ENCODE measurements around the gene TTC12.

The TTC12 gene, protein sequence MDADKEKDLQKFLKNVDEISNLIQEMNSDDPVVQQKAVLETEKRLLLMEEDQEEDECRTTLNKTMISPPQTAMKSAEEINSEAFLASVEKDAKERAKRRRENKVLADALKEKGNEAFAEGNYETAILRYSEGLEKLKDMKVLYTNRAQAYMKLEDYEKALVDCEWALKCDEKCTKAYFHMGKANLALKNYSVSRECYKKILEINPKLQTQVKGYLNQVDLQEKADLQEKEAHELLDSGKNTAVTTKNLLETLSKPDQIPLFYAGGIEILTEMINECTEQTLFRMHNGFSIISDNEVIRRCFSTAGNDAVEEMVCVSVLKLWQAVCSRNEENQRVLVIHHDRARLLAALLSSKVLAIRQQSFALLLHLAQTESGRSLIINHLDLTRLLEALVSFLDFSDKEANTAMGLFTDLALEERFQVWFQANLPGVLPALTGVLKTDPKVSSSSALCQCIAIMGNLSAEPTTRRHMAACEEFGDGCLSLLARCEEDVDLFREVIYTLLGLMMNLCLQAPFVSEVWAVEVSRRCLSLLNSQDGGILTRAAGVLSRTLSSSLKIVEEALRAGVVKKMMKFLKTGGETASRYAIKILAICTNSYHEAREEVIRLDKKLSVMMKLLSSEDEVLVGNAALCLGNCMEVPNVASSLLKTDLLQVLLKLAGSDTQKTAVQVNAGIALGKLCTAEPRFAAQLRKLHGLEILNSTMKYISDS

DNA sequence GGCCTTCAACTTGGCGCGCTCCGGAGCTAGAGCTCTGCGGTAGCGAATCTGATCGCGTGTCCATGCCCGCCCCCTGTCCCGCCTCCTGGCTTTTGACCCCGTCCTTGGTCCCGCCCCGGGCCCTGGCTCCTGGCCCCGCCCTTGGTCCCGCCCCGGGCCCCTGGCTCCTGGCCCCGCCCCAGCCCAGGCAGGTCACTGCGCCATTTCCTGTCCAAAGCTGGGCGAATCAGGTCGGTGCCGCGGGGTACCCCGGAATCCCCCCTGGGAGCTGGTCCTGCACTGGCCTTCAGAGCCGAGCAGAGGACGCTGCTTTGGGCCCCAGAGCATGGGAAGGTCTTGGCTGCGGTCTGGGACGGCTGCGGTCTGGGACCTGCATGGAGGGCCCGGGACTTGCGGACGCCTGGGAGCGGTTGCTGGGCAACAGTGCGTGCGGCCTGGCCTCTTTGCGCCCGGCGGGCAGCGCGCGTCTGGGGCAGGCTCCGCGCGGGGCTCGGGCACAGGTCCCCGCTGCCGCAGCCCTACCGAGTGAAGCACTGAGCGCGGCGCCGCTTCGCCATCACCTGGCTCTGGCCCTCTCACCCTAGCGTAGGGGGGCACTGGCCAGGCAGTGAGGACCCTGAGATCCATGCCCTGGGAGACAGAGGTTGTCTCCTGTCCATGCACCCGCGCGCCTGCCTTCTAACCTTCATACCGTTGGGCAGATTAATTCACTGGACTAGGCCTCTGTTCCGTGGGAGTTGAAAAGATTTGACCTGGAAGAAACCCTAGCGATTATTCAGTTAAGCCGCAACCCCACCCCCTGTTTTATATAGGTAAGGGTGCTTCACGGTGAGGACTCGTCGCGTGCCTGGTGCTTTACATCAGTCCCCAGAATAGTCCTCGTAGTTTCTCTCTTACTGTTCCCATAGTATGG is at the start of gene TTC12:
Gene TTC12 (plus strand): TSS at position 195 of the 913 bp plus-strand sequence. CDS start 1,675 bp downstream, outside the sequence.
- DNase-seq (ENCODE audit: low read depth) = peak; percentile 90

DNA sequence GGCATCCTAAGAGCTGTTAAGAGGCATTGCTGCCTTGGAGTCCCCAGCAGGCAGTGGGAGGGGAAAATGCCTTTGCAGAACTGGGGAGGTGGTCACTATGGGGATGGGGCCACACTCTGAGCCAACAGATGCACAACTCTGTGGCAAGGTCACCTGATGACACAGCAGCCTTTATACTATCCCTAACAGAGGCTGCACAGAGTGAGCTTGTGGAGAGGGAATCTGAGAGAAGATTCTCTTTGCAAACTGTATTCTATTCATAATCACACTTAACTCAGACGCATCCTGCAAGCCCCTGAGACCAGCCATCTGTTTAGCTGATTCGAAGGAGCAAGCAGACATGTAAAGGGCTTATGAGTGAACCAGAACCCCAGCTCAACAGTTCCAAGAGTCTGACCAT is 49.0 kb upstream of the TTC12 start:
- DNase-seq (ENCODE audit: low read depth) = no peak

DNA sequence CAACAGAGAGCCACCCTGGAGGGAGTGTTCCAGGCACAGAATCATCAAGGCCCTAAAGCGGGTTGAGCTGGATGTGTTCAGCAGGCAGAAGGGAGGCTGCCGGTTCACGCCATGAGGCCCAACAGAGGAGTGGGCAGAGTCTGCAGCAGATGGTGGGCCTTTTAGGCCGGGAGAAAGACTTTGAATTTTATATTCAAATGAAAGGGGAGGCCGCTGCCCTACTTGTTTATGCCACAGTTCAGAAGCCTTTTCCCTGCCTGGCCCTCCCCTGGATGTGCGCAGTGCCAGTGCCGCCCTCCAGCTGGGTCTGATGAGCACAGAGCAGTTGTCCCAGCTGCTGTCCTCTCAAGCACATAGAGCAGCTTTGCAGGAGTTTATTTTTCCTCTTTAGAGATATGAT is 46.9 kb upstream of the TTC12 start:
- DNase-seq (ENCODE audit: low read depth) = no peak

DNA sequence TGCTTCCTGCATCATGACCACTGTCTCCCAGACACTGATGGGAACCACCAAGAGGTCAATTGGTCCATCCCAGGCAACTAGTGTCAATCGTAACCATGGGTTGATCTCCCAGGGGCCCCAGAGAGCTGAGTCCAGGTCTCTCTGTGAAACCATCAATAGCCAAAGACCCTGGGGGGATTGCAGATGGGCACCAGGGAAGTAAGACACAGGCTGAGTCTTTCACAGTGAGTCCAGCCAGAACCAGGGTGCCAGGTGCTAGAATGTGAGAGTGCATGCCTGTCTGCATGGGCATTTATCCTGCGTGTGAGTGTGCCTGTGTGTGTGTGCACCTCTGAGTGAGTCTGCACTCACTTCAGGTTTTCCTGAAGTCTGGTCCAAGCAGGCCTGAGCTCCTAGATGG is 45.3 kb upstream of the TTC12 start:
- DNase-seq (ENCODE audit: low read depth) = no peak

DNA sequence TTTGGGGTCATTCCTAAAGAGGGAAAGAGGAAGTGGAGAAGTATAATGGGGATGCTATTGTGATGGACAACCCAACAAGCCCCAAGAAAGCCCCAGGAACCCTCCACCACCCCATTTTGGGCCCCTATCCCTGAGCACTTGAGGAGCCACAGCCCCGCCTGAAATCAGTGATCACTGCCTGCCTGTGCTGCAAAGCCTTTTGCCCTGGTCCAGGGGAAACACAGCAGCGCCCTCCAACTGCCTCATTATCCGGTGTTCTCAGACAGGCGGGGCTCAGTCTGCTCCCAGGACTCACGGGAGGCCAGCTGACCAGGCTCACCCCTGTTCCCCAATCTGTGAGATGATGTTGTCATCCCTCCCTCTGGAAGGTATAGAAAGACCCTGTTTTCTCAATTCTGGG is 44.7 kb upstream of the TTC12 start:
- DNase-seq (ENCODE audit: low read depth) = no peak

DNA sequence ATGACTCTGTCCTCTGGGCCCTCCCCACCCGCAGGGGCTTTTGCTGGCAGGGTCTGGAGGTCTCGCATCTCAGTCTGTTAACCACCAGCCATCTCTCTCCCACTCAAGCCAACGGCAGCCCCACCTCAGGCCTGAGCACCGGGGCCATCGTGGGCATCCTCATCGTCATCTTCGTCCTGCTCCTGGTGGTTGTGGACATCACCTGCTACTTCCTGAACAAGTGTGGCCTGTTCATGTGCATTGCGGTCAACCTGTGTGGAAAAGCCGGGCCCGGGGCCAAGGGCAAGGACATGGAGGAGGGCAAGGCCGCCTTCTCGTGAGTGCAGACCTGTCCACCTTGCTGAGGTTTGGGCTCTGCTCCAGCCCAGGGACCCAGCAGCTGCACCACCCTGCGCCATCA is 44.3 kb upstream of the TTC12 start:
- no peak for DNase-seq (ENCODE audit: low read depth)

DNA sequence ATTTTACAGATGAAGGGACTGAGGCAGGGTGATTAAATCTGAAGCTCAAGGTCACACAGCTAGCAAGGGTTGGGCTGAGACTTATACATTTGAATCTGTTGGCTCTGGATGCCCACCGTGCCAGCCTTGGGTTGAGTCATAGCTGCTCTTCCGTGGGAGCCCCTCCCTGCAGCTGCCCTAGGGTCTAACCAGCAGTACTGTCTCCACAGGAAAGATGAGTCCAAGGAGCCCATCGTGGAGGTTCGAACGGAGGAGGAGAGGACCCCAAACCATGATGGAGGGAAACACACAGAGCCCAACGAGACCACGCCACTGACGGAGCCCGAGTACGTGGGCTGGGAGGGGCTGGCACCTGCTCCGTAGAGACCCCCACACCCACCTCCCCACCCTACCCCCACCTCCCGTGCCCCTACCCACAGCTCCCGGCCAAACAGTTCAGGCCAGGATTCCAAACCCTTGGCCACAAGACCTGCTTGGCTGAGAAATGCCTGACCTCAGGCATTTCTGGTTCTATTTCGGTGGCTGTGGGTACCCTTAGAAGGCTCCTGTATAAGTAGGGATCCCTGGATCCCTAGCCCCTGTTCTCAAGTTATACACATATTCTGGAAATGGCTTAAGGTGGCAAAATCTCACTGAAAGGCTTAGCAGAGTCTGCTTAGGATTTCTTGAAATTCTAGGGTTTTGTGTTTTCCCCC is 42.7 kb upstream of the TTC12 start:
- DNase-seq (ENCODE audit: low read depth) = no peak

DNA sequence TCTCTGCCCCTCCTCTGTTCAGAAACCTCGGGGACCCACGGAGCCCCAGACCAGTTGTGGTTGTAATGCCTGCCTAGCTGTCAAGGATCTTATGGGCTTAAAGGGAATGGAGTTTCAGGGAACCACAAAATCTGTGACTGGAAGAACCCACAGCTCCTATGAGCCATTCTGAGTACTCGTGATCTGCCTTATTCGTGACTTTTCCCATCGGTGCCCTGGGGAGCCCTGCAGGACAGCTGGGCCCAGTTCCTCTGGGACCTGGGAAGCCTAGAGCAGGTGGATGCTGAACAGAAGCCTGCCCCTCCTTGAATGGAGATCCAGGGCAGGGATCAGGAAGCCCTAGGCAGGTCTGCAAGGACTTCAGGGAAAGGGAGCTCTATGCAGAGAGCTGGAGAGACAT is 42.1 kb upstream of the TTC12 start:
- DNase-seq (ENCODE audit: low read depth) = no peak

DNA sequence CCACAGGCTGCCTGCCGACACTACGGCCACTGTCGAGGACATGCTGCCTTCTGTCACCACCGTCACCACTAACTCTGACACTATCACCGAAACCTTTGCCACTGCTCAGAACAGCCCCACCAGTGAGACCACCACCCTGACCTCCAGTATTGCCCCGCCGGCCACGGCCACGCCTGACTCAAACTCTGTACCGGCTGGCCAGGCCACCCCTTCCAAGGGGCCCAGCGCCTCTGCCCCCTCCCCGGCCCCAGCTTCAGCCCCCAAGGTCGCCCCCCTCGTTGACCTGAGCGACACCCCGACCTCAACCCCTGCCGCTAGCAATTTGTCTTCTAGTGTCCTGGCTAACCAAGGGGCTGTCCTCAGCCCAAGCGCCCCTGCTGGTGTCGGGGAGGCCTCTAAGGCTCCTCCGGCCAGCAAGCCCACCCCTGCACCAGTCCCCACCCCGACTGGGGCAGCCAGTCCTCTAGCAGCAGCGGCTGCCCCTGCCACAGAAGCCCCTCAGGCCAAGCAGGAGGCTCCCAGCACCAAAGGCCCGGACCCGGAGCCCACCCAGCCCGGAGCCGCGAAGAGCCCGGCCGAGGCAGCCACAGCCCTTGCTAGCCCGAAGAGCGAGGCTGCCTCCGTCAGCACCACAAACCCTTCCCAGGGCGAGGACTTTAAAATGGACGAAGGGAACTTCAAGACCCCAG is 41.3 kb upstream of the TTC12 start:
- DNase-seq (ENCODE audit: low read depth) = no peak

DNA sequence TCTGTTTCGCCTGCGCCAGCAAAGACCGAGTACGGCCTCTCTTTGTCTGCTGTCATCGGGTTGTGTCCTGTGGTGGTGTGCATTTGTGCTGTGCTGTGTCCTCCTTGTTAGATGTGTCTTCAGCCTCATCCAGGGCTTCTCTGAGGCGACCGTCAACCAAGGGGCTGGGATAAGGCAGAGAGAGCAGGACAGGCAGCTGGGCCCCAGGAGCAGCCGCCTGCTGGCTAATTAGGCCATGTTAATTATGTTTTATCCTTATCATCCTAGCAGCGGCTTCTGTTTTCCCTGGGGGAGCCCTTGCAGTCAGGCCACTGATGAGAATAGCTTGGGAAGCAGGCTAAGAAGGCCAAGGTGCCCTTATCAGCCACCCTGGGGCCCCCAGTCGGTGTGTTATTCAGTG is 40.7 kb upstream of the TTC12 start:
- DNase-seq (ENCODE audit: low read depth) = no peak

DNA sequence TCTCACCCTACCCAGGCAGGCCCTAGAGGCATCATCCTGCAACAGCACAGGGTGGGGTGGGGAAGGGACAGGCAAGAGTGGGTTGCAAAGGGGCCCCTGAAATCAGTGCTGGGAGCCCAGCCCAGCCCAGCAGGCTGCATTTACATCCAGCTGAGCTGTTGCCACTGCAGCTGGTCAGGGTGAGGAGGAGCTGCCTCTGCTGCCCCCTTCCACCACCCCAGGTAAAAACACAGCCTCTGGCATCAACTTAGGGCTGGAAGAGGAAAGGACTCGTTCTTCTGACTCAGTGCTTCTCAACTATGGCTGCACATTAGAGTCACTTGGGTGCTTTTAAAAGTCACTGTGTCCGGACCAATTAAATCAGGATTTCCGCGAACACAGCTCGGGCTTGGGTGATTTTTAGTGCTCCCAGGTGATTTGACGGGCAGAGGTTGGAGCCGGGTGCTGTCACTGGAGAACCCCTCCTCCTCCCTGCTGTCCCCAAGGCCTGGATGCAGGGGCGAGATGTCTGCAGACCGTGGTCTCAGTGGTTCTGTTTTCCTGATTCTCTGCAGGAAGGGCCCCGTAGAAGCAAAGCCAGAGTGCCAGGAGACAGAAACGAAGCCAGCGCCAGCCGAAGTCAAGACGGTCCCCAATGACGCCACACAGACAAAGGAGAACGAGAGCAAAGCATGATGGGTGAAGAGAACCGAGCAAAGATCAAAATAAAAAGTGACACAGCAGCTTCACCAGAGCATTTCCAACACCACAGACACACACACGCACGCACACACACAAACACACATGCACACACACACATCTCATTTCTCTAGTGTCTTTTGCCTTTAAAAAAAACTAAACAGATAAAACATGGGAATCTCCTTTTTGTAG is 39.4 kb upstream of the TTC12 start:
- DNase-seq (ENCODE audit: low read depth) = no peak

DNA sequence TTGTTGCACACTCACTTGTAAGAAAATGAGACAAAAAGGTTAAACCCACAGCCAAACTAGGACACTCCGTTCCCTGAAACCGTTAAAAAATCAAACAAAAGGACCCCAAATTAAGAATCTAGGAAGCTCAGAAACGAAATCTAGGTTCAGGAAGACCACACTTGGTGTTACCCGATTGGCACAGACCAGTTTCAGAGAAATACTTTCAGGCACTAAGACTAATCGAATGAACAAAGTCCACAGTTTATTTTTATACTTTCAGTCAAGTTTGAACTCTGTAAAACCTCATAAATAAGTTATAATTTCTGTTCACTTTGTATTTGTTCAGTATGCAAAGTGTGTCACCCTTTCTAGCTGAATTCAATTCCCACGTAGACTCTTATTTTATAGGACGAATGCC is 38.8 kb upstream of the TTC12 start:
- no peak for DNase-seq (ENCODE audit: low read depth)

DNA sequence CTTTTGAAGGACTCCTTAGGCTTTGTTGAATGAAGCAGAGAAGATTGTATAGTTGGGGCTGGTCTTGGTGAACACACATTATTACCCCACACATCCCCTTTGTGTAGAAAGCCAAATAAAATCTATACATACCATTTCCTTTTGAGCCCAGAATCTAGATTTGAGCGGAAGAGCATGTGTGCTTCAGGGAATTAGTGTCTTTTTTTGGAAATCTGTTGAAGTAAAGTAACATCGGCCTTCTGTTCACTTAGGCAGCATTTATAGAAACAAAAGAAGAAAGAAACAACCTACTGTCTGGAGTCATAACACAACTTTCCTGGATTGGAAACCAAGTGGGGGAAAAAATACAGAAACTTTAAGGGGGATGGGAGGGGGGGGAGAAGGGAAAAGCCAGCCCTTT is 37.9 kb upstream of the TTC12 start:
- no peak for DNase-seq (ENCODE audit: low read depth)

DNA sequence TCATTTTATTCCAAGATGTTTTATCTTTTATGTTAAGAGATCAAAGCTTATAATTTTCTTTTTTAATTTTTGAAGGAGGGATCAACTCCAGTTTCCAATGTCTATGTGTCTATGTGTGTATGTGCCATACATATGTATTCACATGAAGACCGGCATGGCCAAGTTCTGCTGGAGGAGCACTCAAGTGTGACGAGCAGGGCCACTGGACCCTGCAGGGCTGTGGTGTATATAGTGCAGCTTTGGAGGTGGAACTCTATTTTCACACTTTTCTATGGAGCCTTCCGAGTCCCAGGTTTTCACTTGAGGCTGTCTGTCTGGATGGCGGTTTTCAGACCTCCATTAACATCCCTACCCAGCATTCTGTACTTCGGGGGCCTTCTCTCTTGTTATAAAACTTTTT is 36.5 kb upstream of the TTC12 start:
- no peak for DNase-seq (ENCODE audit: low read depth)

DNA sequence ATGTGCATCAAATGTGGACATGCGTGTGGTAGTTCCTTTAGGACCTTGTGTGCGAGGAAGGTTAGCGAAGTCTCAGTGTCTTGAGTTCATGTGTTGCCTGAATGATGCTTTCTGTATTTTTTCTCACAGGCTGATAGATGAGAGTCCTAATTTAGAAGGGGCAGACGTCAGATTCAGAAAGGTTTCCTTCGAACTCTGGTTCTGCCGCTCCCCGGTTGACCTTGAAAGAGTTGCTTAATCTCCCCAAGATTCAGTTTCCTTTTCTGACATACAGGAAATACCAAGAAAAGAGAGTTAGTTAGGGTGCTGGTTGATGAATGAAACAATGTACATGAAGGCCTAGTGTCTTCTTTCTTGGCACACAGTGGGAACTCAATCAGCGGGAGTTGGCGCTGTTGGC is 35.9 kb upstream of the TTC12 start:
- DNase-seq (ENCODE audit: low read depth) = no peak

DNA sequence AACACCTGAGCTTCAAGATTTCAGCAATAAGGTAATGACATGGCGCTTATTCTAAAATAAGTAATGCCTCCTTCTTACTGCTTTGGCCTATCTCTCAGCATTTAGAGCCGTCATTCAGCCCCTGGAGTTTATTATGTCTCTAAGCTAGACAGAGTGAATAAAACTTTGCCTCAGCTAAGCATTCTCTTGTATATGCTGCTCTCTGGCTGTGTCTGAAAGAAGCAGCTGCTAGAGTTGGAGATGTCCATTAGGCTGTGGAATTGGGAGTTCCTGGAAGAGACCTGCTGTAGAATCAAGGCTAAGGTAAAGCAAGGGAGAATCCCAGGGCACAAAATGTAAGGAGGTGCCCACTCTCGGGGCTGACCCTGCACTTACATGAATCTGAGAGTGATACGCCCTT is 35.5 kb upstream of the TTC12 start:
- DNase-seq (ENCODE audit: low read depth) = no peak

DNA sequence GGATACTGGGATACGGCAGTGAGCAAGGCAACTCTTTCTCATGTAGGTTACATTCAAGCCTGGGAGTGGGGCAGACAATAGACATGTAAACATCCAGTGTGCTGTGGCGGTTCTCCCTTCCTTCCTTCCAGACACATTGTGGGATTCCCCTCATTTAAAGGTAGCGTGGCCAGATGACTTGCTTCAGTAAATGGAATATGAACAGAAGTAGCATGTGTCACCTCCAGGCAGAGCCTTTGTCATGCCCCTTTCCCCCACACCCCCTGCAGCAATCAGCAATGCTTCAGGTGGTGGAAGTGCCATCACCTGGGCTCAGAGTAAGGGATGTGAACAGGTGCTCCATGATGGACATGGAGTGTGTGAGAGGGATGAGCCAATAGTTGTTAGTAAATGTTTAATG is 34.8 kb upstream of the TTC12 start:
- no peak for DNase-seq (ENCODE audit: low read depth)

DNA sequence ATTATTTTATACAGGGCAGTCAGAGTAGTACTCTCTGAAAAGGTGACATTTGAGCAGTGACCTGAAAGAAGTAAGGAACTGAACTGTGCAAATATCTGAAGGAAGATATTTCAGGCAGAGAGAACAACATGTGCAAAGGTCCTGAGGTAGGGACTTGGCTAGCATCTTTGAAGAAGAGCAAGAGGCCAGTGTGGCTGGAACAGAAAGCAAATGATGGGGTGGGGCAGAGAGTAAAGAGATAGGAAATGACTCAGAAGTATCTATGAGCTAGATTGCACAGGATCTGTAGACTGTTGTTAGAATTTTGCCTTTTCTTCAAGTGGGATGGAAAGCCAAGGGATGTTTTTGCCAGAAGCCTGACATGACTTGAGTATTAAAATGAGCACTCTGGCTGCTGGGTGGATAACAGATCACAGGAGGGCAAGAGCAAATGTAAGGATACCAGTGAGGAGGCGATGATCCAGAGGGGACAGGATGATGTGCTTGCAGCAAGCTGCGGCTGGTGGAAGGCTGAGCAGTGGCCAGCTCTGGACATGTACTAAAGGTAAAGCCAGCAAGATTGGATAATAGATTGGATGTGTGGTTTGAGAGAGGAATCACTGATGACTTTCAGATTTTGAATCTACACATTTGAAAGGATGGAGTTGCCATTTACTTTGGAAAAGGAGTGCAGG is 33.2 kb upstream of the TTC12 start:
- DNase-seq (ENCODE audit: low read depth) = no peak

DNA sequence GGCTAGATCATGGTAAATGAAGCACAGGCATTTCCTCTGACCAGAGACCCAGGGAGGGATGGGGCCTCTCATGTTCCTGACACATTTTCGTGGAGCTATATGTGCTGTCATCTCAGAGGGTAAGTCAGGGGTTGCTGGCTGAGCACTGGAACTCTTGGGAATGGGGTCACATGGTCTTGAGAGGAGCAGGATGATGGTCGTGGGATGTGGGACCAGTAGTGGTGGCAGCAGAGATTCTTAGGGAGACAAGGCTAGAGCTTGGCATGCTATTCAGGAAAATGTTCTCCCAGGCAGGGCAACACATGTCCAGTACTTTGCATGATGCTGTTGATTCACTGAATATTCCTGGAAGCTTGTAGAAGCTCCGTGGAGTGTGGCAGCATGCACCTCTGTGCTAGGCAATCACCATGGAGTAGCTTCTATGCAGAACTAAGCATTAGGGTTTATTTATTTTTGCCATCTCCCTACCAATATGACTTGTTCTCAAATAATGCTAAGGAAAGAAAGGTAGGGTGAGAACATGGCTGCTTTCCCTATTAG is 31.4 kb upstream of the TTC12 start:
- no peak for DNase-seq (ENCODE audit: low read depth)

DNA sequence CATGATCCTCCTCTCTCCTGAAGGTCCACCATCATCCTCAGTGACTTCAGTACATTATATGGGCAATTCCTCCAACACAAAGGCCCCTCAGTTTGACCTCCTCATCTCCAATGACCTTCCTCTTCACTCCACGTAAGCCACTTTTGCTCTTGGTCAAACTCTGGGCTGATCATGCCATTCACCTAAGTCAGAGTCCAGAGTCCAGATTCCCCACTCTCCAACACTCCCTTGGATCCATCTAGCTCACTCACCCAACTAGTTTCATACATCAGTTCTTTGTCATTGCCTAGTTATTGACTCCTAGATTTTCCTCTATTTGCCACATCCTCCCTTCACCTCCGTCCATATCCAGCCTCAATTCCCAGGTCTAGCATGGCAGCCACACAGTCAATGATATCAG is 30.5 kb upstream of the TTC12 start:
- DNase-seq (ENCODE audit: low read depth) = no peak

All from activated T-helper 9 cell treated with anti-CD3 and anti-CD28 coated beads, Interleukin-2, amount 50 U/mL, for 16 hours (primary cell).